Mesenchymal stem cell (in vitro differentiated cells and primary cell): ENCODE data around the gene TNFSF11. TPM values are rescaled to one million over a fixed set of nuclear protein-coding genes. Genes with fewer than 3 reads are reported as not detected.

Source experiments
- DNase-seq: peaks from one replicate; pipeline ENCODE4 v3.0.0-alpha.2; 2013
- H2AFZ ChIP-seq: one replicate; pipeline ENCODE4 v1.6.1; 2013; ENCODE audit warnings: low read depth, mild to moderate bottlenecking, control low read depth, inconsistent platforms, low read length, moderate library complexity
- H2AK5ac ChIP-seq: 2 replicates; pipeline ENCODE4 v1.6.1; 2013; ENCODE audit warnings: low read length, moderate library complexity, mild to moderate bottlenecking, inconsistent platforms; ENCODE audit not compliant: severe bottlenecking
- H2BK120ac ChIP-seq: one replicate; pipeline ENCODE4 v1.6.1; 2013; ENCODE audit warnings: low read depth, mild to moderate bottlenecking, inconsistent platforms, low read length, moderate library complexity
- H2BK12ac ChIP-seq, 2 experiments: one replicate each; pipeline ENCODE4 v1.6.1; 2013; ENCODE audit warnings: inconsistent platforms in 2 of 2, low read length in 2 of 2, mild to moderate bottlenecking in 2 of 2, moderate library complexity in 2 of 2, control low read depth in 1 of 2
- H2BK15ac ChIP-seq: one replicate; pipeline ENCODE4 v1.6.1; 2013; ENCODE audit warnings: mild to moderate bottlenecking, low read depth, inconsistent platforms; ENCODE audit not compliant: poor library complexity, severe bottlenecking
- H2BK5ac ChIP-seq: 2 replicates; pipeline ENCODE4 v1.6.1; 2013; ENCODE audit warnings: low read depth, mild to moderate bottlenecking, low read length, control low read depth, inconsistent platforms; ENCODE audit not compliant: poor library complexity, severe bottlenecking
- H3K14ac ChIP-seq, 2 experiments: one replicate each; pipeline ENCODE4 v1.6.1; 2013; ENCODE audit warnings: inconsistent platforms in 2 of 2, low read length in 2 of 2, control low read depth in 1 of 2, mild to moderate bottlenecking in 1 of 2, moderate library complexity in 1 of 2
- H3K18ac ChIP-seq, 2 experiments: one replicate each; pipeline ENCODE4 v1.6.1; 2013; ENCODE audit warnings: inconsistent platforms in 2 of 2, low read length in 2 of 2, control low read depth in 1 of 2, low read depth in 1 of 2, mild to moderate bottlenecking in 1 of 2
- H3K23ac ChIP-seq, 2 experiments: one replicate each; pipeline ENCODE4 v1.6.1; 2013; ENCODE audit warnings: inconsistent platforms in 2 of 2, low read length in 2 of 2, mild to moderate bottlenecking in 2 of 2, moderate library complexity in 2 of 2, control low read depth in 1 of 2
- H3K27ac ChIP-seq: 2 replicates; pipeline ENCODE4 v1.5.1; 2013; ENCODE audit warnings: mild to moderate bottlenecking, moderate library complexity, low read length, control low read depth, inconsistent platforms; ENCODE audit not compliant: poor library complexity, severe bottlenecking
- H3K27me3 ChIP-seq, 2 experiments: 2 replicates each; pipeline versions ENCODE4 v1.6.1 to v1.7.0; 2013; ENCODE audit warnings: low read length in 2 of 2, mild to moderate bottlenecking in 2 of 2, moderate library complexity in 2 of 2, control low read depth in 1 of 2, inconsistent platforms in 1 of 2; ENCODE audit not compliant: control insufficient read depth in 1 of 2, insufficient read depth in 1 of 2
- H3K36me3 ChIP-seq, 2 experiments: 2 replicates each; pipeline versions ENCODE4 v1.6.1 to v1.7.0; 2013; ENCODE audit warnings: low read length in 2 of 2, control low read depth in 1 of 2, inconsistent platforms in 1 of 2, low read depth in 1 of 2, mild to moderate bottlenecking in 1 of 2; ENCODE audit not compliant: insufficient read depth in 2 of 2, control insufficient read depth in 1 of 2
- H3K4ac ChIP-seq, 2 experiments: one replicate each; pipeline ENCODE4 v1.6.1; 2013; ENCODE audit warnings: inconsistent platforms in 2 of 2, low read length in 2 of 2, mild to moderate bottlenecking in 2 of 2, moderate library complexity in 2 of 2, control low read depth in 1 of 2, low read depth in 1 of 2
- H3K4me1 ChIP-seq: 2 replicates; pipeline ENCODE4 v1.6.1; 2013; ENCODE audit warnings: low read depth, low read length, control low read depth; ENCODE audit not compliant: control insufficient read depth, insufficient read depth
- H3K4me2 ChIP-seq: 2 replicates; pipeline ENCODE4 v1.6.1; 2013; ENCODE audit warnings: low read length, mild to moderate bottlenecking, inconsistent platforms; ENCODE audit not compliant: poor library complexity, severe bottlenecking
- H3K4me3 ChIP-seq, 2 experiments: 2 replicates each; pipeline versions ENCODE4 v1.5.1 to v1.7.0; 2013; ENCODE audit warnings: low read length in 2 of 2, mild to moderate bottlenecking in 2 of 2, control low read depth in 1 of 2, low read depth in 1 of 2; ENCODE audit not compliant: insufficient read depth in 1 of 2
- H3K79me1 ChIP-seq: replicated peaks from 2 replicates; pipeline ENCODE4 v1.6.1; 2013; ENCODE audit warnings: mild to moderate bottlenecking, control low read depth, low read length, inconsistent platforms; ENCODE audit not compliant: poor library complexity, severe bottlenecking
- H3K9ac ChIP-seq: 2 replicates; pipeline ENCODE4 v1.7.0; 2013; ENCODE audit warnings: mild to moderate bottlenecking, low read length, moderate library complexity
- H3K9me3 ChIP-seq: 2 replicates; pipeline ENCODE4 v1.7.0; 2013; ENCODE audit warnings: mild to moderate bottlenecking, low read length; ENCODE audit not compliant: control insufficient read depth
- H4K8ac ChIP-seq: one replicate; pipeline ENCODE4 v1.6.1; 2013; ENCODE audit warnings: inconsistent platforms, mild to moderate bottlenecking, low read length, moderate library complexity
- H4K91ac ChIP-seq: one replicate; pipeline ENCODE4 v1.6.1; 2013; ENCODE audit warnings: mild to moderate bottlenecking, low read length, inconsistent platforms
- WGBS: methylation state at CpG from one replicate; pipeline ENCODE4 v1.1.7; 2013; ENCODE audit warnings: mixed read lengths; 5-methylcytosine and 5-hydroxymethylcytosine counted together
- polyA plus RNA-seq, 2 experiments: library from polyadenylated mRNA; stranded (reverse); fragments of 200-250 nt; gene quantifications; one replicate each; pipeline ENCODE4 v1.2.3, GENCODE V29; 2013

The TNFSF11 gene, protein sequence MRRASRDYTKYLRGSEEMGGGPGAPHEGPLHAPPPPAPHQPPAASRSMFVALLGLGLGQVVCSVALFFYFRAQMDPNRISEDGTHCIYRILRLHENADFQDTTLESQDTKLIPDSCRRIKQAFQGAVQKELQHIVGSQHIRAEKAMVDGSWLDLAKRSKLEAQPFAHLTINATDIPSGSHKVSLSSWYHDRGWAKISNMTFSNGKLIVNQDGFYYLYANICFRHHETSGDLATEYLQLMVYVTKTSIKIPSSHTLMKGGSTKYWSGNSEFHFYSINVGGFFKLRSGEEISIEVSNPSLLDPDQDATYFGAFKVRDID
- 2.0 TPM for polyA plus RNA-seq (2013, experiment 1 of 2)
- polyA plus RNA-seq (2013, experiment 2 of 2) = 2.2 TPM

DNA sequence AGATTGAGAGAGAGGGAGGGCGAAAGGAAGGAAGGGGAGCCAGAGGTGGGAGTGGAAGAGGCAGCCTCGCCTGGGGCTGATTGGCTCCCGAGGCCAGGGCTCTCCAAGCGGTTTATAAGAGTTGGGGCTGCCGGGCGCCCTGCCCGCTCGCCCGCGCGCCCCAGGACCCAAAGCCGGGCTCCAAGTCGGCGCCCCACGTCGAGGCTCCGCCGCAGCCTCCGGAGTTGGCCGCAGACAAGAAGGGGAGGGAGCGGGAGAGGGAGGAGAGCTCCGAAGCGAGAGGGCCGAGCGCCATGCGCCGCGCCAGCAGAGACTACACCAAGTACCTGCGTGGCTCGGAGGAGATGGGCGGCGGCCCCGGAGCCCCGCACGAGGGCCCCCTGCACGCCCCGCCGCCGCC lies at the start of gene TNFSF11:
Gene TNFSF11 (plus strand): TSS at position 142 of the 400 bp plus-strand sequence. CDS start 152 bp downstream, at position 294.
- Histone ChIP-seq H3K9ac (no peak within 1 kb of the TSS), H3K4ac (no peak within 1 kb of the TSS), H4K8ac (peak within 1 kb of the TSS; percentile 79), H2AK5ac (no peak within 1 kb of the TSS), H2BK12ac (peak within 1 kb of the TSS in 1 of 2 experiments; percentile 56), H2BK5ac (no peak within 1 kb of the TSS), H3K23ac (peak within 1 kb of the TSS in 1 of 2 experiments; percentile 94), H4K91ac (no peak within 1 kb of the TSS), H3K27ac (no peak within 1 kb of the TSS), H3K9me3 (peaks cover 32% of the 10 kb centered on the region), H2AFZ (peak within 1 kb of the TSS; percentile 83), H3K27me3 (peaks cover 20 to 67% of the 10 kb centered on the region in 2 experiments), H2BK120ac (peak within 1 kb of the TSS; percentile 52), H3K4me3 (peak within 1 kb of the TSS; percentile 56 to 65), H3K4me2 (peak within 1 kb of the TSS; percentile 76), H3K4me1 (peaks cover 10% of the 10 kb centered on the region), H3K18ac (peak within 1 kb of the TSS; percentile 27 to 88), H3K79me1 (no peaks in the 10 kb centered on the region), H3K14ac (peak within 1 kb of the TSS in 1 of 2 experiments; percentile 94), H3K36me3 (peaks cover 0 to 3% of the 10 kb centered on the region in 2 experiments), H2BK15ac (peak within 1 kb of the TSS; percentile 74)
- WGBS = 9% methylated on average over 16 of the region's 39 CpGs
- DNase-seq = no peak

DNA sequence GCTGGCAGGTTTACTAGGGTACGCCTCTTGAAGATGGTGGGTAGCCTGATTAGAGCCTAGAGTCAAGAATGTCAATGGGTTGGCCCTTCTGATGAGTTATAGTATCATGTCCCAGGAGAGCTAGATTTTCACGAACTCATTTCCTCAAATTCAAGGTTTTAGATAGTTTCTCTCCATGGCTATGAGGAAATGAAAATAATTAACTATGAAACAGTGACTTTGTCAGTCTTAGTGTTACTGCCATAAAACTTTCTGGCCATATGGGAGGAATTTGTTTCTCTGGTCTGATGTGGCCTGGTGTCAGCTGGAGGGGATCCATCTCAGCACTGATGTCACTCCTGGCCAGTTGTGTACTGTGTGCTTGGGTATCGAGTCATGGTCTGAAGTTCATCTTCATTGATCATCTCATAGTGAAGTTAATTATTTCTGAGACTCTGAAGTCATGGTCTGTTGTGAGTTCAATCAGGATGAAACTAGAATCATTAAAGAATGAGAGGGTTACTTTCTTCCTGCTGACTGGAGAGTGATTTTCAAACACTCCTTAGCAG lies 49.4 kb upstream of the TNFSF11 start:
- Histone ChIP-seq H3K4me1 (peaks cover 9% of the 10 kb centered on the region), H2BK15ac (no peak overlapping the region), H3K9me3 (no peaks in the 10 kb centered on the region), H3K4ac (peak overlapping the region in 1 of 2 experiments; percentile 78), H4K8ac (peak overlapping the region; percentile 5), H4K91ac (peak overlapping the region; percentile 30), H3K36me3 (no peaks in the 10 kb centered on the region), H2BK120ac (no peak overlapping the region), H3K18ac (peak overlapping the region; percentile 10 to 49), H3K23ac (no peak overlapping the region), H3K27me3 (no peaks in the 10 kb centered on the region), H2AK5ac (peak overlapping the region; percentile 6), H2BK12ac (peak overlapping the region; percentile 79 to 88), H3K9ac (no peak overlapping the region), H3K27ac (peak overlapping the region; percentile 95), H2AFZ (no peak overlapping the region), H3K14ac (peak overlapping the region in 1 of 2 experiments; percentile 65), H3K4me2 (no peak overlapping the region), H3K79me1 (no peaks in the 10 kb centered on the region), H2BK5ac (peak overlapping the region; percentile 61), H3K4me3 (no peak overlapping the region)
- peak; percentile 58 for DNase-seq
- WGBS = 94% methylated on average over 2 of the region's 3 CpGs

DNA sequence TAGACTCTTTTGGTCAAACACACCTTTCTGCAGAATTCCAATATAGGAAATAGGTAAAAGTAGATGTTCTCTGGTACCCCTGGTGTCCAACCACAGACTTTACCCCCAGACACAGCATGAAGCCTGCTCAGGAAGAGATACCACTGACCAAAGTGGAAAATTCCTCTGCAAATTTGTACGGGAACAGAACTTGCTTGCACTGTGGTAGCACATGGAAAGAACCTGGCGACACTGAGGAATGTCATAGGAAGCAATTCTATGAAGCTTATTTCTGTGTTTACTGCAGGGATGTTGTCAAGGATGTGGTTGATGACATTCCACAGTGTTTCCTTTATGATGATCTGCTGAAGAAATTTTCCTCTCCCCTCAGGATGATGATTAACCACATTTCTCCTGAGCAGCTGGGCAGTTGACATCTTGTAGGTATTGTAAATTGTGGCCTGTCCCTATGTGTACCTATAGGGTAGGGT lies 48.9 kb upstream of the TNFSF11 start:
- H2AK5ac ChIP-seq = peak overlapping the region; percentile 36

DNA sequence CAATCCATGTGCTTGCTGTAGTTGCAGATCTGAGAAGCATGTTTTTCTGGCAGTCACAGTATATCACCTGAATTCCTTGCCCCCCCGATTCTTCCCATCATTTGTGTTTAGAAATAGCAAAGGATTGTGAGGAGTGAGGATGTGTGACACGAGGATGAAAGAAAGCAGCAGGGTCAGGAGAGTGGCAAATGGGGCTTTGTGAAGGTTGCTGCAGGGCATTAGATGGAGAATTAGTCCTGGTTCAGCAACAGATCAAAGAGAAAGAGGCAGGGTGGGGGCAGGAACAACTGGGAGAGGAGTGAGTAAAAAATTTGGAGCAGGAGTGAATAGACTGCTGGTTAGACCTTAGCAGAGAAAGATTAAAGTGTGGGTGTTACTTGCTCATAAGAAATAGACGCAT lies 47.7 kb upstream of the TNFSF11 start:
- no peaks in the 10 kb centered on the region for H3K36me3 ChIP-seq
- H3K4me1 ChIP-seq = peaks cover 9% of the 10 kb centered on the region
- H2BK15ac ChIP-seq = peak overlapping the region; percentile 57
- H3K4me3 ChIP-seq = no peak overlapping the region
- peak overlapping the region; percentile 29 for H2BK120ac ChIP-seq
- H2BK12ac ChIP-seq = peak overlapping the region; percentile 86 to 87
- H3K4me2 ChIP-seq = no peak overlapping the region
- no peak overlapping the region for H3K9ac ChIP-seq
- H3K18ac ChIP-seq = peak overlapping the region; percentile 6 to 42
- no peak for DNase-seq
- no peak overlapping the region for H3K23ac ChIP-seq
- no peak overlapping the region for H2BK5ac ChIP-seq
- H4K8ac ChIP-seq = peak overlapping the region; percentile 52
- no peaks in the 10 kb centered on the region for H3K27me3 ChIP-seq
- no peak overlapping the region for H3K14ac ChIP-seq
- H3K4ac ChIP-seq = peak overlapping the region in 1 of 2 experiments; percentile 9
- peak overlapping the region; percentile 84 for H2AK5ac ChIP-seq
- H3K79me1 ChIP-seq = no peaks in the 10 kb centered on the region
- no peaks in the 10 kb centered on the region for H3K9me3 ChIP-seq
- H4K91ac ChIP-seq = peak overlapping the region; percentile 15
- H3K27ac ChIP-seq = no peak overlapping the region
- 86% methylated on average over 3 of the region's 3 CpGs for WGBS
- H2AFZ ChIP-seq = no peak overlapping the region

More for the DNA sequence above, 48.9 kb upstream of the TNFSF11 start:
- Histone ChIP-seq H3K4me1 (peaks cover 9% of the 10 kb centered on the region), H3K4me2 (peak overlapping the region; percentile 30), H2BK120ac (no peak overlapping the region), H3K27ac (peak overlapping the region; percentile 95), H4K91ac (no peak overlapping the region), H4K8ac (no peak overlapping the region), H2BK12ac (peak overlapping the region in 1 of 2 experiments; percentile 24), H3K4ac (no peak overlapping the region), H3K9ac (no peak overlapping the region), H2BK15ac (no peak overlapping the region), H3K14ac (no peak overlapping the region), H3K4me3 (no peak overlapping the region), H2AFZ (no peak overlapping the region), H3K36me3 (no peaks in the 10 kb centered on the region), H2BK5ac (peak overlapping the region; percentile 21), H3K9me3 (no peaks in the 10 kb centered on the region), H3K27me3 (no peaks in the 10 kb centered on the region), H3K18ac (no peak overlapping the region), H3K79me1 (no peaks in the 10 kb centered on the region), H3K23ac (no peak overlapping the region)
- WGBS = 7% methylated on average over 2 of the region's 2 CpGs
- DNase-seq = peak; percentile 95
